HCT116 (cell line): Measurements from ENCODE around the gene DPP10. TPM values are rescaled to one million over a fixed set of nuclear protein-coding genes. Genes with fewer than 3 reads are reported as not detected.

Experiments
- ATAC-seq: fragments of 200-7000 bp; cut with Tn5 transposase; 2 replicates; pipeline ENCODE4 v1.9.1; 2020; ENCODE audit warnings: mild to moderate bottlenecking, moderate library complexity
- BruUV-seq: library from RNA; stranded (reverse); fragments of 400-500 nt; replicated peaks from 2 replicates; lab custom pipeline; 2021; lab: Mats Ljungman, UMichigan
- CTCF ChIA-PET: fragments of 300-600 bp; sonication (Branson Sonifier 250); formaldehyde crosslinking; loops from one replicate; lab custom pipeline; 2021; ENCODE audit warnings: antibody characterized with exemption; lab: Charles Lee
- POLR2A ChIA-PET: fragments of 300-600, 350-600 bp; sonication (Branson Sonifier 250); formaldehyde crosslinking; loops from one replicate; lab custom pipeline; 2021; ENCODE audit warnings: antibody characterized with exemption; lab: Charles Lee
- RAD21 ChIA-PET, 2 experiments: fragments of 300-600 bp; sonication (Branson Sonifier 250); formaldehyde crosslinking; loops; one replicate each; lab custom pipeline; 2023; ENCODE audit warnings: low total read pairs in 2 of 2; ENCODE audit not compliant: uncharacterized antibody in 2 of 2, unreplicated experiment in 2 of 2, low non-redundant PET in 1 of 2; lab: Charles Lee
- DNase-seq: peaks from one replicate; pipeline ENCODE4 v3.0.0-alpha.2; 2010; ENCODE audit warnings: low read depth, low spot score
- H2AFZ ChIP-seq: fragments of 200-600 bp; shearing (Covaris generic), sonication (generic); 2 replicates; pipeline ENCODE4 v1.6.1; 2017; ENCODE audit warnings: low read depth, mixed run types, mixed read lengths, antibody characterized with exemption, low read length; ENCODE audit not compliant: poor library complexity, severe bottlenecking
- H3K27ac ChIP-seq: 2 replicates; pipeline ENCODE4 v1.5.1; 2012; ENCODE audit warnings: low read depth, low read length
- H3K27me3 ChIP-seq: fragments of 200-600 bp; sonication (generic); 2 replicates; pipeline ENCODE4 v1.6.1; 2016; ENCODE audit warnings: mixed run types, low read length, mixed read lengths; ENCODE audit not compliant: insufficient read depth
- H3K36me3 ChIP-seq, 2 experiments: fragments of 200-500 bp in 1 of 2; fragments of 200-600 bp in 1 of 2; sonication (Bioruptor generic) in 1 of 2; sonication (generic) in 1 of 2; 2 replicates each; pipeline versions ENCODE4 v1.5.1 to v1.6.1; 2014 to 2016; ENCODE audit warnings: low read length in 2 of 2, inconsistent platforms in 1 of 2, mixed read lengths in 1 of 2, mixed run types in 1 of 2; ENCODE audit not compliant: insufficient read depth in 2 of 2, control insufficient read depth in 1 of 2
- H3K4me1 ChIP-seq, 2 experiments: fragments of 200-600 bp in 1 of 2; sonication (generic) in 1 of 2; 2 replicates each; pipeline versions ENCODE4 v1.5.1 to v1.6.1; 2012 to 2017; ENCODE audit warnings: low read length in 2 of 2, inconsistent platforms in 1 of 2, mild to moderate bottlenecking in 1 of 2, mixed read lengths in 1 of 2, mixed run types in 1 of 2, moderate library complexity in 1 of 2; ENCODE audit not compliant: insufficient read depth in 2 of 2, control insufficient read depth in 1 of 2
- H3K4me2 ChIP-seq: fragments of 200-600 bp; sonication (generic); 2 replicates; pipeline ENCODE4 v1.6.1; 2017; ENCODE audit warnings: mixed run types, low read length, mixed read lengths
- H3K4me3 ChIP-seq, 2 experiments: fragments of 200-600 bp in 1 of 2; sonication (generic) in 1 of 2; replicated peaks in 1 of 2; 2 replicates each; pipeline ENCODE4 v1.5.1; 2011 to 2016; ENCODE audit warnings: low read length in 2 of 2, control low read depth in 1 of 2, low read depth in 1 of 2, mild to moderate bottlenecking in 1 of 2, mixed read lengths in 1 of 2, mixed run types in 1 of 2
- H3K79me2 ChIP-seq: fragments of 200-600 bp; sonication (generic); 2 replicates; pipeline ENCODE4 v1.6.1; 2017; ENCODE audit warnings: mild to moderate bottlenecking, mixed run types, low read length, moderate library complexity, mixed read lengths; ENCODE audit not compliant: insufficient read depth
- H3K9ac ChIP-seq: fragments of 200-600 bp; sonication (generic); 2 replicates; pipeline ENCODE4 v1.6.1; 2016; ENCODE audit warnings: low read length, mixed read lengths
- H3K9me2 ChIP-seq: fragments of 200-600 bp; sonication (generic), shearing (Covaris generic); 2 replicates; pipeline ENCODE4 v1.6.1; 2017; ENCODE audit warnings: mixed run types, mild to moderate bottlenecking, moderate library complexity; ENCODE audit not compliant: insufficient read depth
- H3K9me3 ChIP-seq, 2 experiments: fragments of 200-500 bp in 1 of 2; fragments of 200-600 bp in 1 of 2; sonication (Bioruptor generic) in 1 of 2; sonication (generic) in 1 of 2; 2 replicates each; pipeline ENCODE4 v1.6.1; 2014 to 2017; ENCODE audit warnings: low read length in 2 of 2, mixed read lengths in 2 of 2, inconsistent platforms in 1 of 2, low read depth in 1 of 2, mild to moderate bottlenecking in 1 of 2, mixed run types in 1 of 2, moderate library complexity in 1 of 2; ENCODE audit not compliant: control insufficient read depth in 1 of 2, insufficient read depth in 1 of 2
- H4K20me1 ChIP-seq: fragments of 200-600 bp; sonication (generic), shearing (Covaris generic); 2 replicates; pipeline ENCODE4 v1.6.1; 2017; ENCODE audit warnings: mixed run types, mild to moderate bottlenecking, moderate library complexity; ENCODE audit not compliant: insufficient read depth
- CBX3 ChIP-seq: IDR thresholded peaks from 2 replicates; pipeline ENCODE4 v1.6.1; 2012; ENCODE audit warnings: low read depth
- EGR1 ChIP-seq: IDR thresholded peaks from 2 replicates; pipeline ENCODE4 v1.6.1; 2012; ENCODE audit warnings: low read depth
- ELF1 ChIP-seq: IDR thresholded peaks from 2 replicates; pipeline ENCODE4 v1.6.1; 2012; ENCODE audit warnings: low read depth, borderline replicate concordance
- EZH2 ChIP-seq: fragments of 200-600 bp; sonication (generic); IDR thresholded peaks from 2 replicates; pipeline ENCODE4 v1.6.1; 2017; ENCODE audit warnings: antibody characterized with exemption, mixed run types
- EZH2phosphoT487 ChIP-seq: fragments of 200-600 bp; IDR thresholded peaks from 2 replicates; pipeline ENCODE4 v1.6.1; 2018; ENCODE audit warnings: antibody characterized with exemption, borderline replicate concordance
- POLR2A ChIP-seq: IDR thresholded peaks from 2 replicates; pipeline ENCODE4 v1.7.0; 2011; ENCODE audit warnings: borderline replicate concordance; ENCODE audit not compliant: insufficient read depth, insufficient read length; ENCODE audit errors: extremely low read depth
- POLR2AphosphoS5 ChIP-seq: IDR thresholded peaks from 2 replicates; pipeline ENCODE4 v1.6.1; 2011; ENCODE audit warnings: mild to moderate bottlenecking, low read depth, low read length, moderate library complexity
- RAD21 ChIP-seq: IDR thresholded peaks from 2 replicates; pipeline ENCODE4 v1.6.1; 2012; ENCODE audit warnings: low read depth, mild to moderate bottlenecking
- SIN3A ChIP-seq: IDR thresholded peaks from 2 replicates; pipeline ENCODE4 v1.6.1; 2012; ENCODE audit warnings: low read depth
- SP1 ChIP-seq: IDR thresholded peaks from 2 replicates; pipeline ENCODE4 v1.6.1; 2012; ENCODE audit warnings: low read depth
- SRF ChIP-seq: IDR thresholded peaks from 2 replicates; pipeline ENCODE4 v1.6.1; 2012; ENCODE audit warnings: low read depth
- TCF7L2 ChIP-seq: IDR thresholded peaks from 2 replicates; pipeline ENCODE4 v1.7.0; 2011; ENCODE audit warnings: borderline replicate concordance, inconsistent platforms; ENCODE audit not compliant: insufficient read depth, insufficient read length; ENCODE audit errors: extremely low read depth
- YY1 ChIP-seq: IDR thresholded peaks from 2 replicates; pipeline ENCODE4 v1.6.1; 2011; ENCODE audit warnings: low read length, low read depth, moderate library complexity, mild to moderate bottlenecking; ENCODE audit not compliant: insufficient replicate concordance; ENCODE audit errors: extremely low read depth
- intact Hi-C: fragments of 100-400 bp; cut with micrococcal nuclease; formaldehyde crosslinking; loops from 2 replicates; pipeline ENCODE4 v1.10.0; 2022
- total RNA-seq: library from RNA; stranded (reverse); gene quantifications from one replicate; pipeline ENCODE4 v1.2.1, GENCODE V29; 2021; ENCODE audit not compliant: unreplicated experiment
- TF ChIP-seq, protein P1 (sequence below): IDR thresholded peaks from 2 replicates; pipeline ENCODE4 v1.6.1; 2011; ENCODE audit warnings: mild to moderate bottlenecking, low read length, moderate library complexity; ENCODE audit not compliant: insufficient replicate concordance; ENCODE audit errors: extremely low read depth
- TF ChIP-seq, protein P2 (sequence below): IDR thresholded peaks from 2 replicates; pipeline ENCODE4 v1.6.1; 2012; ENCODE audit warnings: low read depth
- TF ChIP-seq, protein P3 (sequence below), 3 experiments: fragments of 200-600 bp in 1 of 3; sonication (generic) in 1 of 3; IDR thresholded peaks in 2 of 3; conservative IDR thresholded peaks in 1 of 3; 2 replicates each; pipeline ENCODE4 v1.5.1; 2012 to 2017; ENCODE audit warnings: low read depth in 2 of 3, low read length in 2 of 3, antibody characterized with exemption in 1 of 3, borderline replicate concordance in 1 of 3, control low read depth in 1 of 3, mild to moderate bottlenecking in 1 of 3, mixed read lengths in 1 of 3, mixed run types in 1 of 3, moderate library complexity in 1 of 3; ENCODE audit not compliant: insufficient read depth in 1 of 3

Gene DPP10
- total RNA-seq, 1 experiment from 2014 or later = not detected

DNA sequence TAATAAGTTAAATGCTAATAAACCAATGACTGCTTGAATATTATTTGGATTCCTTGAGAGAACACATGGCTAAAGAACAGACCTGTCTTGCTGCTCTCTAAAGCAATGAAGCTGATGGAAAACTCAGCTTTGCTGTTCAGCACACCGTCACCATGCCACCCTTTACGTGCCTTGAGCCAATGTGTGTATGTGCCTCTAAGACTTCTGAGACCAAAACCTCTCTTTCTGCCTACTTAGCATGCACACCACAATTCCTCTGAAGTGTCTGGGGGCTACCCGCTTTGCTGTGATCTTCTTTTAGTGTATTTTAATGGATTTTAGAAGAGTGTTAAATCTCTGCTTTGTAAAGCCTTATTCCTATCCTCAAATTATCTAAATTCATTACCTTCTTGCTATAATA, 345.0 kb downstream of the DPP10 start:
- H4K20me1 ChIP-seq = no peaks in the 10 kb centered on the region
- RAD21 ChIA-PET = no interaction called here
- no peaks in the 10 kb centered on the region for H3K27me3 ChIP-seq
- no peaks in the 10 kb centered on the region for H3K79me2 ChIP-seq
- POLR2A ChIA-PET = no interaction called here
- no peak overlapping the region for H3K27ac ChIP-seq
- BruUV-seq = no TSS peak
- H3K36me3 ChIP-seq = no peaks in the 10 kb centered on the region
- TF ChIP-seq EZH2phosphoT487 (no peak), EZH2 (no peak), ELF1 (no peak), YY1 (no peak), RAD21 (no peak), TCF7L2 (no peak), SRF (no peak), POLR2AphosphoS5 (no peak), EGR1 (no peak), SP1 (no peak), POLR2A (no peak), CBX3 (no peak), SIN3A (no peak)
- TF ChIP-seq, protein P1, sequence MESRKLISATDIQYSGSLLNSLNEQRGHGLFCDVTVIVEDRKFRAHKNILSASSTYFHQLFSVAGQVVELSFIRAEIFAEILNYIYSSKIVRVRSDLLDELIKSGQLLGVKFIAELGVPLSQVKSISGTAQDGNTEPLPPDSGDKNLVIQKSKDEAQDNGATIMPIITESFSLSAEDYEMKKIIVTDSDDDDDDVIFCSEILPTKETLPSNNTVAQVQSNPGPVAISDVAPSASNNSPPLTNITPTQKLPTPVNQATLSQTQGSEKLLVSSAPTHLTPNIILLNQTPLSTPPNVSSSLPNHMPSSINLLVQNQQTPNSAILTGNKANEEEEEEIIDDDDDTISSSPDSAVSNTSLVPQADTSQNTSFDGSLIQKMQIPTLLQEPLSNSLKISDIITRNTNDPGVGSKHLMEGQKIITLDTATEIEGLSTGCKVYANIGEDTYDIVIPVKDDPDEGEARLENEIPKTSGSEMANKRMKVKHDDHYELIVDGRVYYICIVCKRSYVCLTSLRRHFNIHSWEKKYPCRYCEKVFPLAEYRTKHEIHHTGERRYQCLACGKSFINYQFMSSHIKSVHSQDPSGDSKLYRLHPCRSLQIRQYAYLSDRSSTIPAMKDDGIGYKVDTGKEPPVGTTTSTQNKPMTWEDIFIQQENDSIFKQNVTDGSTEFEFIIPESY = no peak
- TF ChIP-seq, protein P2, sequence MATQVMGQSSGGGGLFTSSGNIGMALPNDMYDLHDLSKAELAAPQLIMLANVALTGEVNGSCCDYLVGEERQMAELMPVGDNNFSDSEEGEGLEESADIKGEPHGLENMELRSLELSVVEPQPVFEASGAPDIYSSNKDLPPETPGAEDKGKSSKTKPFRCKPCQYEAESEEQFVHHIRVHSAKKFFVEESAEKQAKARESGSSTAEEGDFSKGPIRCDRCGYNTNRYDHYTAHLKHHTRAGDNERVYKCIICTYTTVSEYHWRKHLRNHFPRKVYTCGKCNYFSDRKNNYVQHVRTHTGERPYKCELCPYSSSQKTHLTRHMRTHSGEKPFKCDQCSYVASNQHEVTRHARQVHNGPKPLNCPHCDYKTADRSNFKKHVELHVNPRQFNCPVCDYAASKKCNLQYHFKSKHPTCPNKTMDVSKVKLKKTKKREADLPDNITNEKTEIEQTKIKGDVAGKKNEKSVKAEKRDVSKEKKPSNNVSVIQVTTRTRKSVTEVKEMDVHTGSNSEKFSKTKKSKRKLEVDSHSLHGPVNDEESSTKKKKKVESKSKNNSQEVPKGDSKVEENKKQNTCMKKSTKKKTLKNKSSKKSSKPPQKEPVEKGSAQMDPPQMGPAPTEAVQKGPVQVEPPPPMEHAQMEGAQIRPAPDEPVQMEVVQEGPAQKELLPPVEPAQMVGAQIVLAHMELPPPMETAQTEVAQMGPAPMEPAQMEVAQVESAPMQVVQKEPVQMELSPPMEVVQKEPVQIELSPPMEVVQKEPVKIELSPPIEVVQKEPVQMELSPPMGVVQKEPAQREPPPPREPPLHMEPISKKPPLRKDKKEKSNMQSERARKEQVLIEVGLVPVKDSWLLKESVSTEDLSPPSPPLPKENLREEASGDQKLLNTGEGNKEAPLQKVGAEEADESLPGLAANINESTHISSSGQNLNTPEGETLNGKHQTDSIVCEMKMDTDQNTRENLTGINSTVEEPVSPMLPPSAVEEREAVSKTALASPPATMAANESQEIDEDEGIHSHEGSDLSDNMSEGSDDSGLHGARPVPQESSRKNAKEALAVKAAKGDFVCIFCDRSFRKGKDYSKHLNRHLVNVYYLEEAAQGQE = no peak
- TF ChIP-seq, protein P3, sequence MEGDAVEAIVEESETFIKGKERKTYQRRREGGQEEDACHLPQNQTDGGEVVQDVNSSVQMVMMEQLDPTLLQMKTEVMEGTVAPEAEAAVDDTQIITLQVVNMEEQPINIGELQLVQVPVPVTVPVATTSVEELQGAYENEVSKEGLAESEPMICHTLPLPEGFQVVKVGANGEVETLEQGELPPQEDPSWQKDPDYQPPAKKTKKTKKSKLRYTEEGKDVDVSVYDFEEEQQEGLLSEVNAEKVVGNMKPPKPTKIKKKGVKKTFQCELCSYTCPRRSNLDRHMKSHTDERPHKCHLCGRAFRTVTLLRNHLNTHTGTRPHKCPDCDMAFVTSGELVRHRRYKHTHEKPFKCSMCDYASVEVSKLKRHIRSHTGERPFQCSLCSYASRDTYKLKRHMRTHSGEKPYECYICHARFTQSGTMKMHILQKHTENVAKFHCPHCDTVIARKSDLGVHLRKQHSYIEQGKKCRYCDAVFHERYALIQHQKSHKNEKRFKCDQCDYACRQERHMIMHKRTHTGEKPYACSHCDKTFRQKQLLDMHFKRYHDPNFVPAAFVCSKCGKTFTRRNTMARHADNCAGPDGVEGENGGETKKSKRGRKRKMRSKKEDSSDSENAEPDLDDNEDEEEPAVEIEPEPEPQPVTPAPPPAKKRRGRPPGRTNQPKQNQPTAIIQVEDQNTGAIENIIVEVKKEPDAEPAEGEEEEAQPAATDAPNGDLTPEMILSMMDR (IDR thresholded peaks at IDR 0.05 in 2 of 3, conservative IDR thresholded peaks at IDR 0.05 in 1 of 3; ENCODE audit: borderline replicate concordance in 1 of 3, insufficient read depth in 1 of 3, low read depth in 2 of 3, low read length in 2 of 3) = no peak
- no peaks in the 10 kb centered on the region for H3K9me2 ChIP-seq
- H3K4me3 ChIP-seq = no peak overlapping the region
- peaks cover 16 to 18% of the 10 kb centered on the region in 2 experiments; a peak in 2 of 4 replicates for H3K9me3 ChIP-seq
- H3K4me1 ChIP-seq = no peaks in the 10 kb centered on the region
- ATAC-seq (no peak), DNase-seq (no peak)
- no peak overlapping the region for H3K4me2 ChIP-seq
- H3K9ac ChIP-seq = no peak overlapping the region
- intact Hi-C loops = no loop called here
- CTCF ChIA-PET = no interaction called here
- no peak overlapping the region for H2AFZ ChIP-seq
